Measurements from ENCODE around the gene GNA14.

The GNA14 gene

DNA sequence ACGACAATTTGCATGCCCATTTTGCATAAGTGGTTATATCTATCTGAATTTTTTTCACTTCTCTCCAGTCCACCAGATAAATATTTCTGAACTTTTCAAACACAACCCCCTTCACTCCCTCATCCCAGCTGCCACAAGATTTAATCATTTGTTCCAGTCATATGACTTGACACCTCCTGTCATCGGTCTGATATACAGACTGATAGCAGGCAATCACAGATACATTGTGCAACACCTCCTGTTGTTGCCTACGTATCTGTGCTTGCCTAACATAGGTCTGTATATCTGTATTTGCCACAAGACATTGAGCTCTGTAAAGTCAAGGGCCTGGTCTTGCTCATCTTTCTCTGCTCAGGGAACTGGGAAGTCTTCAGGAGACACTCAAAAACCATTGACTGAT lies 65.6 kb downstream of the GNA14 start:
- no peak overlapping the region for H3K4me3 ChIP-seq (ENCODE audit: low read length)
- TF ChIP-seq, protein P1, sequence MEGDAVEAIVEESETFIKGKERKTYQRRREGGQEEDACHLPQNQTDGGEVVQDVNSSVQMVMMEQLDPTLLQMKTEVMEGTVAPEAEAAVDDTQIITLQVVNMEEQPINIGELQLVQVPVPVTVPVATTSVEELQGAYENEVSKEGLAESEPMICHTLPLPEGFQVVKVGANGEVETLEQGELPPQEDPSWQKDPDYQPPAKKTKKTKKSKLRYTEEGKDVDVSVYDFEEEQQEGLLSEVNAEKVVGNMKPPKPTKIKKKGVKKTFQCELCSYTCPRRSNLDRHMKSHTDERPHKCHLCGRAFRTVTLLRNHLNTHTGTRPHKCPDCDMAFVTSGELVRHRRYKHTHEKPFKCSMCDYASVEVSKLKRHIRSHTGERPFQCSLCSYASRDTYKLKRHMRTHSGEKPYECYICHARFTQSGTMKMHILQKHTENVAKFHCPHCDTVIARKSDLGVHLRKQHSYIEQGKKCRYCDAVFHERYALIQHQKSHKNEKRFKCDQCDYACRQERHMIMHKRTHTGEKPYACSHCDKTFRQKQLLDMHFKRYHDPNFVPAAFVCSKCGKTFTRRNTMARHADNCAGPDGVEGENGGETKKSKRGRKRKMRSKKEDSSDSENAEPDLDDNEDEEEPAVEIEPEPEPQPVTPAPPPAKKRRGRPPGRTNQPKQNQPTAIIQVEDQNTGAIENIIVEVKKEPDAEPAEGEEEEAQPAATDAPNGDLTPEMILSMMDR (conservative IDR thresholded peaks at IDR 0.05; ENCODE audit: low read length), result no peak
- DNase-seq (ENCODE audit: low read depth), result no peak

DNA sequence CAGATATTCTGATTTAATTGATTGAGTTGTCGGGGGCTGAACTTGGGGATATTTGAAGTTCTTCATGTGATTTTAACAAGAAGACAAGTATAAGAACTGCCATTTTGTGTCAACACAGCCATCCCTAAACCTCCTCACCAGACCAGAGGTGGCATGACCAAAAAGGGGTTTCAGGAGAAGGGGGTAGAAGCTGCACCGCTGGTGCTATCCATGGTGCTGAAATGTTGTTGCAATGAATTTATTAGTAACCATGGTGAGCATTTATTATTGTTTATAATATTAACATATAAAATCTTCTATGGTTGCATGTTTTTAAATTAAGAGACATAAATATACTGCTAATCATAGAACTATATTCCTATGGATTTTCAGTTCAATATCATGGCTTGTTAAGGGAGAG lies 72.3 kb downstream of the GNA14 start:
- TF ChIP-seq, protein P1 (conservative IDR thresholded peaks at IDR 0.05; ENCODE audit: low read length), result no peak
- H3K4me3 ChIP-seq (ENCODE audit: low read length), result no peak overlapping the region
- DNase-seq (ENCODE audit: low read depth), result no peak

DNA sequence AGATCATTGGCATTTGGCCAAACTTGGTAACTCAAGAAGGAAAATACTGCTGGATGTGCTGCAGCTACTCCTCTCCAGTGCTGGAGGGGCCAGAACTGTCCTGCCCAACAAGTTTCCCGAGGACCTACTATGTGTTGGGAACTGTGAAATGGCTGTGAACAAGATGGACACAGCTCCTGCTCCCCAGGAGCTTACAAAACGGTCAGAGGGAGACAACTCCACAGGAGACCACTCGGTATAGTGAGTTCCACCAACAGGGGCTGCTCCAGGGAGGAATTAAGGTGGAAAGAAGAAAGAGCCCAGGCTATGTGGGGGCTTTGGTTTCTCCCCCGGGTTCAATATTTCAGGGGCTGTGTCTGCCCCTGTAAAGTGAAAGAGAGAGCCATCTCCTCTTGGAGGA lies 78.8 kb downstream of the GNA14 start:
- TF ChIP-seq, protein P1 (conservative IDR thresholded peaks at IDR 0.05; ENCODE audit: low read length), result no peak
- no peak for DNase-seq (ENCODE audit: low read depth)
- H3K4me3 ChIP-seq (ENCODE audit: low read length), result no peak overlapping the region

DNA sequence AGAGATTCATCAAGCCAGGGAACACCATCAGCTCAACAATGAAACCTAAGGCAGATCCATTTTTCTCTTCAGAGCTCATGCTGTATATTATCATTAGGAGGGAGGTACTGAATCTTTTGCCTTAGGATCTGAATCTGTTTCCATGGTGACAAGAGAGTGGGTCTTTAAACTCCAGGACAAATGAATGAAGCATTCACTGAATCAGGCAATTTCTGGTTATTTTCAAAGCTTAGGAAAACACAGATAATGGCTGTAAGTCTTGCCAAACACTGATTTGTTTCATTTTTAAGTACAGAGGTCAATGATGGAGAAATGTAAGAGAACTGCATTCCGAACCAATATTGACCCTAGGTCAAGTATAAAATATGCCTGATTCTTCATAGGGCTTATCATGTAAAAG lies 84.9 kb downstream of the GNA14 start:
- TF ChIP-seq, protein P1 (conservative IDR thresholded peaks at IDR 0.05; ENCODE audit: low read length), result no peak
- DNase-seq (ENCODE audit: low read depth), result no peak
- no peak overlapping the region for H3K4me3 ChIP-seq (ENCODE audit: low read length)

DNA sequence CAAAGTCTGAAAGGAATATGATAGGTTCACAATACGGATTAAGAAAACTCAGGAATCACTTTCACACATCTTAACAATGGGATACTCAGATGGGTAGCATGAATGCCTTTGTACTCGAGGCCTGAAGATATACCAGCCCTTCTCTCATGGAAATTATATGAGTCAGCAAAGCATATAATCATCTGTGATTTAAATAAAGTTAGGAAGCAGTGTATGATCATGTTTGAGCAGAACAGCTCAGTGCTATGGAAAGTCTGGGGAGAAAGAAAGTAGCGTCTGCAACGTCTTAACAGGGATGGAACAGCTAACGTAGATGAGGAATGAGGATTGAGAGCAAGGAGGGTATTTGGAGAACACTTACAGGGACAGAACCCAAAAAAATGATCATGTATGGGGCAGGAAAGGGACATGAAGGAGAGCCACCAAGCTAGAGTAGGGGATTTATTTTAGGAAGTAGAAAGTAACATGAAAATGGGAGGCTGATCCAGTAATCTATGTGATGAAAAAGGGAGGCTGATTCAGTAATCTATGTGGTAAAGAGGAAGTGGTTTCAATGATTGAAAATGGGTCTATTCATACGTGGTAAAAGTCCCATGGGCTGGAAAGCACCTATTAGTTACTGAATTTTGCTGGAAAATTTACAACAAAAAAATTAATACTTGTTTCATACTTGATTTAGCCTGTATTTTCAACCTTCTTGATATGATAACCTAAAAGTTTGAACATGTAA lies 85.9 kb downstream of the GNA14 start:
- TF ChIP-seq, protein P1 (conservative IDR thresholded peaks at IDR 0.05; ENCODE audit: low read length), result no peak
- no peak for DNase-seq (ENCODE audit: low read depth)
- no peak overlapping the region for H3K4me3 ChIP-seq (ENCODE audit: low read length)

DNA sequence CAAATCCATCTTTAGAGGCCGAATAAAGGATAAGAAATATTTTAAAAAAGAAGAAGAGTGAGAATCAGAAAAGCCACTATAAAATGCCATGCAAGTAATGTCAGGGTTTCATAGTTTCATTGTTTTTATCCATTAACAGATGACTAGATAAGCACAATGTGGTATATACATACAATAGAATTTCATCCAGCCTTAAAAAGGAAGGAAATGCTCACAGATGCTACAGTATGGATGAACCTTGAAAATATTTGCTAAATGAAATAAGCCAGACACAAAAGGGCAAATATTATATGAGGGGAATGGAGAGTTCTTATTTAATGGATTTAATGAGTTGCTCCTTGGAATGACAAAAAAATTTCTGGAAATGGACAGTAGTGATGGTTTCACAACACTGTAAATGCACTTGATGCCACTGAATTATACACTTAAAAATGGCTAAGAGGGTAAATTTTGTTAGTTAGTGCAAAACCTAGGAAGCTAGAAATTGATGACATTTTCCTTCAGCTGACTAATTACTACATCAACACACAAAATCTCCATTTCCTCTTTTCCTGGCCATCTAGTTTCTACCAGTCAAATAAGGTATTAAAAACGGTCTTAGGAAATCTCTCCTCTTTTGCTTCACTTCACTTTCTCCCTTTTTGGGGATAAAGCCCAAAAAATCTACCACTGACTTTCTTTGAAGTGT lies 86.6 kb downstream of the GNA14 start:
- no peak for DNase-seq (ENCODE audit: low read depth)
- TF ChIP-seq, protein P1 (conservative IDR thresholded peaks at IDR 0.05; ENCODE audit: low read length), result no peak
- H3K4me3 ChIP-seq (ENCODE audit: low read length), result no peak overlapping the region

DNA sequence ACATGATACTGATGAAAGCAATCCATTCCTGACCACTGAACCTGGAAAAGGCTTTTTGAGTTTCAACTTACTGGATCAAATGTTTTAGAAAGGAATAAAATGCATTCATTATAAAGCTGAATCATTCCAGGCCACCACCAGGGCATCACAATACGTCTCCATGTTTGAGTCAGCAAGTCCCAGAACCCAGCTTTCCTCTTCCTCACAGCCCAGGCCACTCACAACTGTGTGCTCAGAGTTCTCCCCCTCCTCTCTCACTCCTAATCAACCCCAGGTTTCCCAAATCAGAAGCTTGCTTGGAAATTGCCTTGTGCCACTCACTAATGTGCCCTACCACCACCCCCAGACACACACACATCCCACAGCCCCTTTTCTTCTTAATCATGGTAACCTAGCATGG lies 91.7 kb downstream of the GNA14 start:
- TF ChIP-seq, protein P1 (conservative IDR thresholded peaks at IDR 0.05; ENCODE audit: low read length), result no peak
- no peak for DNase-seq (ENCODE audit: low read depth)

More for the DNA sequence above, 91.7 kb downstream of the GNA14 start:
- no peak overlapping the region for H3K4me3 ChIP-seq (ENCODE audit: low read length)

Measured in AG10803 (cell line).